HepG2 (cell line): Measurements from ENCODE around the gene NAPG. TPM values are rescaled to one million over a fixed set of nuclear protein-coding genes. Genes with fewer than 3 reads are reported as not detected.

Source experiments
- ARID4A ChIP-seq: sonication (generic); formaldehyde crosslinking; IDR thresholded peaks from 2 replicates; pipeline ENCODE4 v1.5.0; 2020; ENCODE audit warnings: mild to moderate bottlenecking, missing genetic modification reagents, borderline replicate concordance
- KLF15 ChIP-seq: sonication (generic); formaldehyde crosslinking; IDR thresholded peaks from 2 replicates; pipeline ENCODE4 v1.8.1; 2023; ENCODE audit warnings: borderline replicate concordance, mild to moderate bottlenecking, inconsistent platforms, missing genetic modification reagents, mixed read lengths
- MED8 ChIP-seq: sonication (generic); formaldehyde crosslinking; IDR thresholded peaks from 2 replicates; pipeline ENCODE4 v1.8.1; 2023; ENCODE audit warnings: mild to moderate bottlenecking, missing genetic modification reagents; ENCODE audit not compliant: insufficient replicate concordance
- PHF21A ChIP-seq: sonication (generic); formaldehyde crosslinking; IDR thresholded peaks from 2 replicates; pipeline ENCODE4 v1.5.0; 2020; ENCODE audit warnings: mild to moderate bottlenecking, missing genetic modification reagents
- SCMH1 ChIP-seq: sonication (generic); formaldehyde crosslinking; IDR thresholded peaks from 2 replicates; pipeline ENCODE4 v1.9.0; 2021; ENCODE audit warnings: missing genetic modification reagents, mild to moderate bottlenecking, borderline replicate concordance
- SRSF9 ChIP-seq: fragments of 200-400 bp; formaldehyde crosslinking; IDR thresholded peaks from 2 replicates; pipeline ENCODE4 v1.6.1; 2018; ENCODE audit warnings: borderline replicate concordance, mild to moderate bottlenecking, low read depth, low read length; ENCODE audit not compliant: insufficient read depth, poor library complexity, severe bottlenecking
- TBX2 ChIP-seq: sonication (generic); formaldehyde crosslinking; IDR thresholded peaks from 2 replicates; pipeline ENCODE4 v1.5.0; 2020; ENCODE audit warnings: missing genetic modification reagents, mild to moderate bottlenecking, borderline replicate concordance
- ZBTB21 ChIP-seq: sonication (generic); formaldehyde crosslinking; IDR thresholded peaks from 2 replicates; pipeline ENCODE4 v1.4.0; 2020; ENCODE audit warnings: missing genetic modification reagents
- ZNF121 ChIP-seq: sonication (generic); formaldehyde crosslinking; IDR thresholded peaks from 2 replicates; pipeline ENCODE4 v1.5.0; 2020; ENCODE audit warnings: mild to moderate bottlenecking, missing genetic modification reagents
- ZNF136 ChIP-seq: sonication (generic); formaldehyde crosslinking; IDR thresholded peaks from 2 replicates; pipeline ENCODE4 v1.8.1; 2022; ENCODE audit warnings: low read depth, mild to moderate bottlenecking, moderate library complexity, missing genetic modification reagents
- ZNF33A ChIP-seq: sonication (generic); formaldehyde crosslinking; IDR thresholded peaks from 2 replicates; pipeline ENCODE4 v1.5.1; 2020; ENCODE audit warnings: missing genetic modification reagents, mild to moderate bottlenecking, moderate library complexity, borderline replicate concordance
- ZNF343 ChIP-seq: sonication (generic); formaldehyde crosslinking; IDR thresholded peaks from 2 replicates; pipeline ENCODE4 v1.4.0; 2020; ENCODE audit warnings: mild to moderate bottlenecking, missing genetic modification reagents
- ZNF362 ChIP-seq: sonication (generic); formaldehyde crosslinking; IDR thresholded peaks from 2 replicates; pipeline ENCODE4 v1.4.0; 2020; ENCODE audit warnings: missing genetic modification reagents, mild to moderate bottlenecking, borderline replicate concordance
- ZNF609 ChIP-seq: sonication (generic); formaldehyde crosslinking; IDR thresholded peaks from 2 replicates; pipeline ENCODE4 v1.4.0; 2020; ENCODE audit warnings: mild to moderate bottlenecking, missing genetic modification reagents, borderline replicate concordance
- polyA plus RNA-seq, 8 experiments: library from polyadenylated mRNA; depleted of rRNA in 3 of 8; stranded (reverse) in 7 of 8; unstranded in 1 of 8; fragments of >200 nt; fragmentation: Illumina TruSeq in 4 of 8; extraction: Trizol in 4 of 8; gene quantifications; 2 replicates each; pipeline versions ENCODE4 v1.2.1 to v1.2.3, GENCODE V29; 2011 to 2016; ENCODE audit warnings: low read depth in 4 of 8, missing spikeins in 1 of 8, mixed read lengths in 1 of 8; ENCODE audit not compliant: insufficient read depth in 1 of 8
- total RNA-seq, 5 experiments: library from RNA; depleted of rRNA; stranded (reverse); fragments of >200 nt; fragmentation: Illumina TruSeq; extraction: Trizol; gene quantifications; 2 replicates each; pipeline ENCODE4 v1.2.3, GENCODE V29; 2016; ENCODE audit warnings: low read depth in 1 of 5
- TF ChIP-seq, protein P1 (sequence below): sonication (generic); formaldehyde crosslinking; IDR thresholded peaks from 2 replicates; pipeline ENCODE4 v1.4.0; 2020; ENCODE audit warnings: missing genetic modification reagents

NAPG gene
- total and polyA plus RNA-seq, 2 of the 13 experiments (the other 11 are each of a cell fraction or from before 2014, with no cell fraction given): 19.8 to 34.4 TPM

DNA sequence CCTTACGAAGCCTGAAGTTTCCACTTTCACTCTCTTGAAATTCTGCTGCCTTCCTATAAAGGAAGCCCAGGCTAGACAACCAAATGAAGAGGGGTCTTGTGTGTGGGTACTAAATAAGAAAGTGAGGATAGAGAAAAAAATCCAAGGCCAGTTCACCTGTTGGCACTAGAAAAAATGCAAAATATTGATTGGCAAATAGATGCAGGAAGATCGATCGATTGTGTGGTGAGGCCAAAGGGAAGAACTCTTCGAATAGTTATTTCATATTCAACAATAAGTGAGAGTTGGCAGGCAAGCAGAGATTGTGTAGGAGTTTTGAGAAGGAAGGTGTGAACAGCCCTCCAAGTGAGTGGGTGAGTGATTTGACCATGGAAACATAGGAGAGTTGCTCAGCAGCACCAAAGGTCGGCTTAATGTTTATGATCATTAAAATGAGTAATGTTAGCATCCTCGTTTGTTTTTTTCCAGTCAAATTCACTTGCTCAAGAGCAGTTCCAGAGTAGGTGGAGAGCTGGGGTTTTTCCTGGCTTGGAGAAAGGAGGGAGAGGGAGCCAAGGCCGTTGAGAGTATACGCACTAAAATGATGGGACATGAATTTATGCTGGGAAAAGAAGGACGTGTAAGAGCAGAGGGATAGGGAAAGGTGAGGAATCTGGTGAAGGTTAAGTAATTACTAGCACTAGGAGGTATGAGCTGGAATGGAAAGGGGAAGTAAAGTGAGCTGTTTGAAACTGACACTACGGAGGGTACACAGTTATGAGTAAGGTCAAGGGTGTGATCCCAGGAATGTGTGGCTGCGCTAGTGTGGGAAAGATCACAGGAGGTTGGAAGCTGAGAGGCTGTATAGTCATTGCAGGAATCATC lies 1.1 kb upstream of the NAPG start (continued):
- TF ChIP-seq ARID4A (CRISPR knock-in tag): no peak
- no peak for TF ChIP-seq ZNF343 (CRISPR knock-in tag)
- TF ChIP-seq SCMH1 (CRISPR knock-in tag): no peak
- TF ChIP-seq, protein P1, sequence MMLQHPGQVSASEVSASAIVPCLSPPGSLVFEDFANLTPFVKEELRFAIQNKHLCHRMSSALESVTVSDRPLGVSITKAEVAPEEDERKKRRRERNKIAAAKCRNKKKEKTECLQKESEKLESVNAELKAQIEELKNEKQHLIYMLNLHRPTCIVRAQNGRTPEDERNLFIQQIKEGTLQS (CRISPR knock-in tag): no peak
- TF ChIP-seq ZNF362: no peak
- no peak for TF ChIP-seq ZNF33A (CRISPR knock-in tag)
- no peak for TF ChIP-seq PHF21A (CRISPR knock-in tag)
- no peak for TF ChIP-seq ZNF121 (CRISPR knock-in tag)
- no peak for TF ChIP-seq ZNF136
- no peak for TF ChIP-seq KLF15
- TF ChIP-seq SRSF9: no peak
- TF ChIP-seq TBX2 (CRISPR knock-in tag): peak; percentile 38; the same call in 1 of the 2 replicates
- TF ChIP-seq ZBTB21: no peak
- TF ChIP-seq ZNF609 (CRISPR knock-in tag): no peak
- TF ChIP-seq MED8: no peak
